Type B pancreatic cell (in vitro differentiated cells): ENCODE data around the gene TTC33. TPM values are rescaled to one million over a fixed set of nuclear protein-coding genes. Genes with fewer than 3 reads are reported as not detected.
A peak's percentile ranks its signal among the peaks of the same experiment; 100 is the strongest.
"Not testable (repeated sequence)": the region's sequence is repeated elsewhere in the genome, so short reads cannot be mapped to it uniquely, and the experiment has no call there.

ENCODE experiments used
- DNase-seq: peaks from one replicate; pipeline ENCODE4 v3.0.0; 2021; ENCODE audit warnings: mixed read lengths; ENCODE audit not compliant: unreplicated experiment; ENCODE audit errors: extremely low spot score
- H3K27ac Mint-ChIP-seq: 2 replicates; pipeline ENCODE4 v1.8.0; 2021; ENCODE audit warnings: mild to moderate bottlenecking, mixed read lengths
- H3K27me3 Mint-ChIP-seq: 2 replicates; pipeline ENCODE4 v1.8.0; 2021; ENCODE audit warnings: mixed read lengths
- H3K36me3 Mint-ChIP-seq: 2 replicates; pipeline ENCODE4 v1.8.0; 2021; ENCODE audit warnings: mixed read lengths
- H3K4me1 Mint-ChIP-seq: one replicate; pipeline ENCODE4 v1.8.0; 2021; ENCODE audit warnings: mixed read lengths; ENCODE audit not compliant: unreplicated experiment
- H3K4me3 Mint-ChIP-seq: 2 replicates; pipeline ENCODE4 v1.8.0; 2021; ENCODE audit warnings: mild to moderate bottlenecking, mixed read lengths
- H3K9me3 Mint-ChIP-seq: 2 replicates; pipeline ENCODE4 v1.8.0; 2021; ENCODE audit warnings: mixed read lengths
- CTCF ChIP-seq: fragments of 200-600 bp; sonication (generic); conservative IDR thresholded peaks from 2 replicates; pipeline ENCODE4 v1.5.0; 2021; ENCODE audit warnings: antibody characterized with exemption, mild to moderate bottlenecking
- total RNA-seq: library from RNA; stranded (reverse); gene quantifications from 2 replicates; pipeline ENCODE4 v1.2.1, GENCODE V29; 2021; ENCODE audit warnings: low replicate concordance

The TTC33 gene
- total RNA-seq, 1 donor from 2014 or later: 15.8 TPM

- peak overlapping the region; percentile 64 for H3K27ac Mint-ChIP-seq
- no peaks in the 10 kb centered on the region for H3K36me3 Mint-ChIP-seq
- peaks cover 3% of the 10 kb centered on the region for H3K27me3 Mint-ChIP-seq
- no peak overlapping the region for H3K4me3 Mint-ChIP-seq
- peaks cover 9% of the 10 kb centered on the region for H3K4me1 Mint-ChIP-seq
- DNase-seq: no peak
- H3K9me3 Mint-ChIP-seq: no peaks in the 10 kb centered on the region
- TF ChIP-seq CTCF: no peak
Measured at GRCh38 chr5:40652441-40653220, 103.1 kb downstream of the TTC33 start.

- Mint-ChIP-seq H3K27ac (no peak overlapping the region), H3K4me3 (no peak overlapping the region), H3K27me3 (peaks cover 3% of the 10 kb centered on the region), H3K36me3 (no peaks in the 10 kb centered on the region), H3K4me1 (peaks cover 9% of the 10 kb centered on the region), H3K9me3 (no peaks in the 10 kb centered on the region)
- DNase-seq: no peak
- peak; percentile 17 for TF ChIP-seq CTCF
Measured at GRCh38 chr5:40651201-40651600, 104.6 kb downstream of the TTC33 start.

- no peak overlapping the region for H3K4me3 Mint-ChIP-seq
- H3K36me3 Mint-ChIP-seq: no peaks in the 10 kb centered on the region
- H3K4me1 Mint-ChIP-seq: peaks cover 9% of the 10 kb centered on the region
- H3K9me3 Mint-ChIP-seq: no peaks in the 10 kb centered on the region
- DNase-seq: no peak
- H3K27ac Mint-ChIP-seq: no peak overlapping the region
- no peak for TF ChIP-seq CTCF
- H3K27me3 Mint-ChIP-seq: peaks cover 3% of the 10 kb centered on the region
Measured at GRCh38 chr5:40649463-40650030, 106.2 kb downstream of the TTC33 start.

DNA sequence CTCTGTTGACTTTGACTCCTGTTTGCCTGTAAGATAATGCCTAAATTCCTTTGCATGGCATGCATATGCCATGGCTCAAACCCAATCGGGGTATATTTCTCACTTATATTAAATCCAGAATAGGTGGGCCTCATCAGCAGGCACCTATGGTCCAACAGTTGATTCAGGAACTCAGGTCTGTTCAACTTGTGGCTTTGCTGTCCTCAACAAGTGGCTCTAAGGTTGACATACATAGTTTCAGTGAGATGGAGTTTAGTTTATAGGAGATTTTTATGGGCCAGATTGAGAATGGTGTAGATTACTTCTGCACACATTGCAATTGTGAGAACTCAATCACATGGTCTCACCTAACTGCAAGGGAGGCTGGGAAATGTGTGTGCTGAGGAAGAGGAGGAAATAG, 107.6 kb downstream of the TTC33 start:
- H3K27me3 Mint-ChIP-seq: peaks cover 3% of the 10 kb centered on the region
- DNase-seq: no peak
- TF ChIP-seq CTCF: no peak
- H3K9me3 Mint-ChIP-seq: no peaks in the 10 kb centered on the region
- H3K36me3 Mint-ChIP-seq: no peaks in the 10 kb centered on the region
- peaks cover 9% of the 10 kb centered on the region for H3K4me1 Mint-ChIP-seq
- H3K27ac Mint-ChIP-seq: no peak overlapping the region
- no peak overlapping the region for H3K4me3 Mint-ChIP-seq

- no peak overlapping the region for H3K4me3 Mint-ChIP-seq
- DNase-seq: no peak
- H3K36me3 Mint-ChIP-seq: no peaks in the 10 kb centered on the region
- no peaks in the 10 kb centered on the region for H3K9me3 Mint-ChIP-seq
- H3K27ac Mint-ChIP-seq: no peak overlapping the region
- no peaks in the 10 kb centered on the region for H3K27me3 Mint-ChIP-seq
- H3K4me1 Mint-ChIP-seq: peaks cover 4% of the 10 kb centered on the region
- TF ChIP-seq CTCF: no peak
Measured at GRCh38 chr5:40646266-40646665, 109.5 kb downstream of the TTC33 start.

DNA sequence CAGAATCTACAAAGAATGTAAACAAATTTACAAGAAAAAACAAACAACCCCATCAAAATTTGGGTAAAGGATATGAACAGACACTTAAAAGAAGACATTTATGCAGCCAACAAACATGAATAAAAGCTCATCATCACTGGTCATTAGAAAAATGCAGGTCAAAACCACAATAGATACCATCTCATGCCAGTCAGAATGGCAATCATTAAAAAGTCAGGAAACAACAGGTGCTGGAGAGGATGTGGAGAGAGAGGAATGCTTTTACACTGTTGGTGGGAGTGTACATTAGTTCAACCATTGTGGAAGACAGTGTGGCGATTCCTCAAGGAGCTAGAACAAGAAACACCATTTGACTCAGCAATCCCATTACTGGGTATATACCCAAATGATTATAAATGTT, 116.2 kb downstream of the TTC33 start:
- not testable (repeated sequence) for H3K4me1 Mint-ChIP-seq, H3K36me3 Mint-ChIP-seq, H3K27ac Mint-ChIP-seq, H3K9me3 Mint-ChIP-seq, H3K27me3 Mint-ChIP-seq, H3K4me3 Mint-ChIP-seq, DNase-seq
